Fibroblast of skin of right quadriceps (primary cell): ENCODE results near the gene HSF4.

Experiments used
- DNase-seq: peaks from one replicate; pipeline ENCODE4 v3.0.0-alpha.2; 2013

HSF4 gene

DNA sequence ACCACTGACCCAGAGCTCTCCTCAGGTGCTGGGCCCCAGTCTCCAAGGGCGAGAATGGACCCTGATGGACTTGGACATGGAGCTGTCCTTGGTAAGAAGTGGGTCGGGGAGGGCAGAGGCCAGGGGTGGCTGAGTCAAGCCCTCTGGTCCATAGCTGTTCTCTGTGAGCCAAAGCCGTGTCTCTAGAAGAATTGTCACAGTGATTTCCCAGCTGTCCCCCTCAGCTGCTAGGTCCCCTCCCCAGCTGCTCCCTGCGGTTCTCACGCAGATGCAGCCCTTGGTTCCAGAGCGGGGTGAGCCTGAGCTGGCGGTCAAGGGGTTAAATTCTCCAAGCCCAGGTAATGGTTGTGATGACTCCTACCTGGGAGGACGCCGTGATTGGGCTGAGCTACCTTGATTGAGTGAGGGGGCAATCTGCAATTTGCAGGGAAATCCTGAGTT lies 4.5 kb downstream of the HSF4 start:
- no peak for DNase-seq

DNA sequence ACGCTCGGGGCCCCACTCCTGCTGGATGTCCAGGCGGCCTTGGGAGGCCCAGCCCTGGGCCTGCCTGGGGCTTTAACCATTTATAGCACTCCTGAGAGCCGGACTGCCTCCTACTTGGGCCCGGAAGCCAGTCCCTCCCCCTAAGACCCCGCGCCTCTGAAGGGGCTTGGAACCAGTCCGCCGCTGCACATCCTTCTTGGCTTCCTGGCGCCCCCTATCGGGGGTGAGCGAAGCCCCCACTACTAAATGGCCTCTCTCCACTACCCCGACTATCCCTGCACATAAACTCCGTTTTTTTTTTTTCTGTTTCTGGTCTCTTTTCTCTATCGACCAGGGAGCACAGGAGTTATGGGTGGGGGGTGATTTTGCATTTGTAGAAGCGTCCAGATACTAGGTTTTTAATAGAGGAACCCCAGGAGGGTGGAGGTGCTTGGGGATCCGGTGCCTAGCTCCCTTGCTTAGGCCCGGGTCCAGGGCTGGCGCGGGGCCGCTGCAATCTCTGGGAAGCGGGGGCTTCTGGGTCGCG lies 5.2 kb downstream of the HSF4 start:
- DNase-seq, result peak; percentile 38

GRCh38 chr16:67170168-67170948 lies 5.8 kb downstream of the HSF4 start, which contains the start of gene NOL3:
TSS of gene NOL3 (plus strand) at chr16:67170538.
- DNase-seq, result peak; percentile 83

DNA sequence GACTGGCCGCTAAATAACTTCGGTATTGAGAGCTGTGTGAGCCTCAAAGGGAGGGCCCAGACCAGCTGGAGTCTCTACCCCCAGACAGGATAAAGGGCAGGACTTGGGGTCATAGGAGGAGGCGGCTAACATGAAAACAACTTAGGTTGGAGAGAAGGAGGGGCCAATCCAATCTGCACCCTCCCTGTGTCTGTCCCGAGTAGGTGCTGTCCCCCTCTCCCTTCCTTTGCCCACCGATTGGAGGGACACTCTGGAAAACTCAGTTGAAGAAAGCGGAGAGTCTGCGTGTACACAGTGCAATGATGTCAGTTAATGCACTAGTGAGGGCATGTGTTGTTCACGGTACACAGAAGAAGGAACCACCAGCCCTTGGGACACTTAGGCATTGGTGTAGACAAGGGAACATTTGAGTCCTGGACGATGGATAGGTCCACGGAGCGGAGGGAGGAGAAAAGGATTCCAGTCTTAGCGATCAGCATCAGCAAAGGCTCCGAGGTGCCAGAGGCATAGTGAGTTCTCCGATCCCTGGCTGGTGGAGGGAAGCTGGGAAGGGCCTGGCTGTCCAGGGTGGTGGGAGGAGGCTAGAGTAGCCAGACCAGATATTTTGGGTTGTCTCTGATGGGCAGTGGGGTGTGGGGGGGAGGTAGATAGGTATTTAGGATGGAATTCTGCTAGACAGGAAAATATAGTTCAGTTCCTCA lies 6.6 kb downstream of the HSF4 start:
- peak; percentile 30 for DNase-seq

DNA sequence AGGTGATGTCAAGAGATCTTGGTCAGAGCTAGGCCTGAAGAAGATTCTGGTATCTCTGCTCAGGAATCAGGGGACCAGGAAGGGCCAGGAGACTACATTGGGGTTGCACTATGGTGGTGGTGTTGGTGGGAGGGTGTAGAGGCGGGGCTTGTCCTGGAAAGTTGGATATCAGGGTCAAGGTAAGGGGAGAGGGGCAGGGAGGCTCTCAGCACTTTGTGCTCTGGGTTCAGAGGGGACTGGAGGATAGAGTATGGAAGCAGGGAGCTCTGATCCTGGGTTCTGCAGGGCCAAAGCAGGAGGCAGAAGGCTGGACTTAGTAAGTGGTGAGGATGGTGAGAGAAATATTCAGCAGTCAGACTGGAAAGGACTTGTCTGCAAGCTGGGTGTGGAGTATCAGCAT lies 8.8 kb downstream of the HSF4 start:
- no peak for DNase-seq

DNA sequence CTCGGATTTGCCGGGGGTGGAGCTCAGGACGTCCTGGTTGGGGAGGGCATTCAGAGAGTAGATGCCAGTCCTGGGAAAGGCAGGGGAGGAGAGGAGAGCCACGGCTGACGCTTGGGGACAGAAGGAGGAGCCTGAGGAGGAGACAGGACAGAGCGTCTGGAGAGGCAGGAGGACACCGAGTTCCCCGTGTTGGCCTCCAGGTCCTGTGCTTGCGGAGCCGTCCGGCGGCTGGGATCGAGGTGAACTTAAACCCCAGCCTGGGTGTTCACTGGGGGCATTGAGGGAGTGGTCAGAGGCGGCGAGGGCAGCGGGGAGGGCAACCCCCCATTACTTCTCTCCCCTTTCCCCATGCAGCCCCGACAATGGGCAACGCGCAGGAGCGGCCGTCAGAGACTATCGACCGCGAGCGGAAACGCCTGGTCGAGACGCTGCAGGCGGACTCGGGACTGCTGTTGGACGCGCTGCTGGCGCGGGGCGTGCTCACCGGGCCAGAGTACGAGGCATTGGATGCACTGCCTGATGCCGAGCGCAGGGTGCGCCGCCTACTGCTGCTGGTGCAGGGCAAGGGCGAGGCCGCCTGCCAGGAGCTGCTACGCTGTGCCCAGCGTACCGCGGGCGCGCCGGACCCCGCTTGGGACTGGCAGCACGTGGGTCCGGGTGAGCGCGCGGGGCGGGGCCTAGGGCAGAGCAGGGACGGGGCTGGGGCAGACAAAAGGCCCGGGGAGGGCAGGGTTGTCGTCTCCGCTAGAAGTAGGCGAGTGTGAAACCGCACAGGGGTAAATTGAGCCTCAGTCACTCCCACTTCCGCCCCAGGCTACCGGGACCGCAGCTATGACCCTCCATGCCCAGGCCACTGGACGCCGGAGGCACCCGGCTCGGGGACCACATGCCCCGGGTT lies 9.5 kb downstream of the HSF4 start:
- DNase-seq, result peak; percentile 69

GRCh38 chr16:67174706-67175231 lies 10.2 kb downstream of the HSF4 start:
- DNase-seq, result no peak

DNA sequence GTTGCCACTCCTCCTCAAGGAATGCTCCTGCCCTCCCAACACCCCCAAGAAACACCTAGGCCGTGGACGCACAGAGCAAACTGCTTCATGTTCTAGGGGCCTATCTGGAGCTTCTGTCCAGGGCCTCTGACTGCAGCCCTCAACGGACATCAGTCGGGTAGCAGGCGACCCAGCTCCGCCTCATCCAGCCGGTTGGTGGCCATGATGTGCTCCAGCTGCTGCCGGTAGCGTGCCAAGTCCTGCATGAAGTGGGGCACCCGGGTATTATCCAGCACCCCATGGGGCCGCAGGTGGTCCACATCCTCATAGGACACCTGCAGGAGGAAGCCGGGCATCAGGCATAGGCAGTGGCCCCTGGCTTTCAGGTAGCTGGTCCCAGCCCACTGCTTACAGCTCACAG lies 12.1 kb downstream of the HSF4 start:
- DNase-seq, result no peak

DNA sequence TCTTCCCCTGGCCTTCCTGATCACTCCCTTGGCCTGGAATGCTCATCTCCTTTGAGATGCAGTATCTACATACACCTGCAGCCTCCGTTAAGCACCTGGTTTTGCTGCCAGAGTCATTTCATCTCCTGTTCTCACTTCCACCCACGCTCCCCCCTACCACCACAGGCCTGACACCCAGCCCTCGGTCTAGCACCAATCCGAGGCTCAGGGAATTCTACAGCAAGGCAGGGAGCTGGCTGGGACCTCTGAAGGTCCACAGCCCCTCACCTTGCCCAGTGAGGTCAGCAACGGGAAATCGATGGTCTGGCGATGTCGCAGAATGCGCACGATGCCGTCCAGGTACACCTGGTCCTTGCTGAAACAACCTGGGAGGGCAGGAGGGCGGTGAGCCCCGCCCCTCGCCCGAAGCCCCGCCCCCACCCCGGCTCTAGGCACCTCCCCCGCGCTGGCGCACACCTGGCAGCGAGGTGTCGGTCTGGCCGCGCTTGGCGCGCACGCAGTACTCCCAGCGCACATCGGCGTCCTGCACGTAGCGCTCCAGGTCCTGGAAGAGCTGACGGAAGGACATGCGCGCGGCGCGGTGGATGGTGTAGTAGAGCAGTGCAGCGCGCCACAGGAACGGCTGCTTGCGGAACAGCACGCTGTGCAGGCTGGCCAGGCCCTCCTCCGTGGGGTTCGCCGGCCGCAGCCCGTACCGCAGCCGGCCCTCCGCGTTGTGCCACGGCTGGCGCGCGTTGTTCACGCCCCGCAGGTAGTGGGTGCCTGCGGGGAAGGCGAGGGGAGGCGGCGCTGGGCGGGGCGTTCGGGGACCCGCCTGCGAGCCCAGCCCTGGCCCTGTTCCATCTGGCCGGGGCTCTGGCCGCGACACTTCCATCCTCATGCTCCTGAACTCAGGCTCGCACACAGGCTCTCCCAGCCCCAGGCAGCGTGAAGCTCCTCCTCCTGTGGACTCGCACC lies 13.5 kb downstream of the HSF4 start:
- peak; percentile 28 for DNase-seq

GRCh38 chr16:67179421-67180080 lies 15.0 kb downstream of the HSF4 start:
- no peak for DNase-seq

- DNase-seq, result no peak
These were observed 15.6 kb downstream of the HSF4 start for GRCh38 chr16:67180166-67180565.

DNA sequence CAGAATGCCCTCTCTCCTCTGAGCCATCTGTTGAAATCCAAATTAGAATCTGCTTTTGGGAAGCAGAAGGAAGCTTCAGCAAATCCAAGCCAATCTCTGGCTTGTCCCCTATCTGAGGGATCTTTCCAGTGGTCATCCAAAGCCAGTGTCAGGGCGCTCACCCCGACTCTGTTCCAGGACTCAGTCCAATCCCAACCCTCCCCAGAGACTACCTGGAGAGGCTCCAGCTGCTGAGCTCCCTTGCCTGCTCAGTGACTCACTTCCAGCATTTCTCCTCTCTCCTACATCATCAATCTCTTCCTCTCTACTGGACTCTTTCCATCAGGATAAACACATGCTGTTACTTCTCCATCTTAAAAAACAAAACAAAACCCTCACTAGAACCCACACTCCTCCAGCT lies 16.8 kb downstream of the HSF4 start:
- peak; percentile 79 for DNase-seq

GRCh38 chr16:67182288-67182687 lies 17.7 kb downstream of the HSF4 start:
- no peak for DNase-seq

DNA sequence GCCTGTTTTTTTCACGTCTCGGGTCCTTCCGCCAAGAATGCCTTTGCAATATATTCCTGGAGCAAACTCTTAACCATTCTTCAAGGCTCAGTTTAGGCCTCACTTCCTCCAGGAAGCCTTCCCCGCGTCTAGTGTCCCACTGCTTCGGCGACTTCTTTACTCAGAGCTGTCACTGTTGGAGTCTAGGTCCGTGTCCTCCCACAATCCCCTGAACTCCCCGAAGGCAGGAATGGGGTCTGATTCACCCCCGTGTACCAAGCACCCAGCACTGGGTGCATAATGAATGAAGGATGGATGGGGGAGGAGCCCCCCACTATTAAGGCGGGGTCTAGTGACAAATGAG lies 18.7 kb downstream of the HSF4 start:
- DNase-seq, result no peak

DNA sequence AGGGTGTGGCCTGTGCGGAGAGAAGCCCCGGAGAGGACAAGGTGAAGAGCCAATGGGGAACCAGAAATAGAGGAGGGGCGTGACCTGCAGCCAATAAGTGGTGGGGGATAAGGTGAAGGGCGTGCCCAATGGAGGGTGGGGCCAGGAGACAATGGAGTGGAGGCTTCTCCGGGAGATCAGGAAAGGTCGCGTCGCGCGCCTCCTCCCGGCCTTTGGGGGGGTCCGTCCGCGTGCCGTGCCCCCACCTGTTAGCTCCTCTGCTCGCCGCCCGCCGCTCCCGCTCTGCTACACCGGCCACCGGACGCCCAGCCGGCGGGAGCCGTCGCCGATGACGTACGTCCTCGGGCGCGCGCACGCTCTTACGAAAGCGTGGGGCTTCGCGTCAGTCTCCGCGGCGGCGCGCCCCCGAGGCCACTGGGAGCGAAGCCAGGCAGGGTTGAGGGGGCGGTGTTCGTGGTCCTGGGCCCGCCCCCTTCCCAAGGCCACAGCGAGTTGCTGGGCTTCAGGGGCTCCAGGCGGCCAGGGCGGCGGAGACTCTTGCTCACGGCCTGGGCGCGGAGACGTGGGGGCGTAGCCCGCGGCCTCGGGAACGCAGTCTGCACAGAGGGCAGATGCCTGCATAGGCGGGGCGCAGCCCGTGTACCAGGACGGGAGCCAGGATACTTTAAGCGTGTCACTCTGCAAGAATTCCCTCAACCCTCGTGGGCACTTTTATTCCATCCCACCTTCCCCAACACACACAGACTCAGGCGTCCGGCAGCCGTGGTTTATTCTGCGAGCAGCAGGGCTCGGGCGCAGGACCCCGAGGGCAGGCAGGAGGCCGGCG lies 19.3 kb downstream of the HSF4 start, which contains the start of gene MATCAP1:
Gene MATCAP1, minus strand, starts transcription at position 337 of the 826 bp plus-strand sequence. CDS start 3,353 bp downstream, outside the sequence.
- peak; percentile 98 for DNase-seq

- no peak for DNase-seq
These were observed 20.0 kb downstream of the HSF4 start for GRCh38 chr16:67184453-67184994.

GRCh38 chr16:67184995-67185650 lies 20.6 kb downstream of the HSF4 start:
- peak; percentile 80 for DNase-seq

DNA sequence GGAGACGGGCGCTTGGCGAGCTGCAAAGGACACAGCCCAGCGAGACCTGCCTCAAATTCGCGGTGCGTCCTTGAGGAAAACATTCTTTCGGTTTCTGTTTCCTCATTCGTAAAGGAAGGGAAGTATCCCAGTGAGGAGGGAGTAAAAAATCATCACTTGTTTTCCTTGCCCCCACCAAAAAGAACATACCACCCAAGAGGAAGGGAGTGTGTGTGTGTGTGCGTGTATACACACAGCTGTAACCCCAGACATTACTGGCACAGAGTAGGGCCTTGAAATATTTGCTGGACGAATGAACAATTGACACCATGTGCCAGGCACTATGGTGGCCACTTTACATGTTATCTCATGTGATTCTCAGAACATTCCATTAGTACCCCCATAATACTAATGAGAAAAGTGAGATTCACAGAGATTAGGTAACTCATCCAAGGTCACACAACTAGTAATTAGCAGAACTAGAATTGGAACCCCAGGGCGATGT lies 21.1 kb downstream of the HSF4 start:
- no peak for DNase-seq

- no peak for DNase-seq
These were observed 22.0 kb downstream of the HSF4 start for GRCh38 chr16:67186550-67186950.
